NCI-H2107 treated with DMSO at 0.1 percent for 48 hours (cell line): Measurements from ENCODE around the gene SPEG.

Experiments
- DNase-seq: peaks from one replicate; lab custom pipeline; 2025; ENCODE audit not compliant: unreplicated experiment; lab: John Stamatoyannopoulos, UW

The SPEG gene

DNA sequence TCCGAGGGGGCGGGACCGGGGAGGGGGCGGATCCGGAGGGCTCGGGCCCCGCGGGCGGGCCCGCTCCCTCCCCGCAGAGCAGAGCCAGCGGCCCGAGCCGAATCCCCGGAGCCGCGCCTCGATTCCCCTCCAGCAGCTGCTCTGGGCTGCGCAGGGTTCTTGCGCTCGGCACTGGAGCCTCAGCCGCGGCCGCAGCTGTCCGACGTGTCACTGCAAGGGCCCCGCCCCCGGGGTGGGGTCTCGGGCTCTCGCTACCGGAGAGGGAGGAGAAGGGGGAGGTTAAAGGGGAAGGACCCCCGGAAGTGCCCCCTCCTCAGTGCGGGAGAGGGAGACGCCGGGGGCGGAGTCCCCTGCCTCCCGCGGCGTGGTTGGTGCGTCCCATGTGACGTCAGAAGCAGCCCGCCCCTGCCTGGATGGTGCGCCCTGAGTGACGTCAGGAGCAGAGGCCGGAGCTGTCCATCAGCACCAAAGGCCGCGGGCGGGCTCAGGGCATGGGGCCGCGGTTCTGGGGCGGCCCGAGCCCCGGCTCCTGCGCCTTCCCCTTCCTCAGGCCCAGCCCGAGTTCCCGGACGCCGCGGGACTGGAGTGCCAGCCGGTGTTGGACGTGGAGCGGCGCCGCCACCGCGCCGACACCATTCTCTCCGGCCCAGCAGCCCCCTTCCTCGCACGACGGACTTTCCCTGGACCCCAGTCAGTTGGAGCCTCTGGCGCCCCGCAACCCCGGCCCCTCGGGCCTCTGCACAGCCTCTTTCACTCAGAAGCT is 109.1 kb downstream of the SPEG start, which contains the start of the genes CHPF and TMEM198:
Gene CHPF (minus strand): TSS at position 214 of the 763 bp plus-strand sequence. CDS start 271 bp downstream, outside the sequence.
Gene TMEM198 (plus strand): TSS at position 433 of the 763 bp plus-strand sequence. CDS start 700 bp downstream, outside the sequence.
- peak; percentile 76 for DNase-seq

DNA sequence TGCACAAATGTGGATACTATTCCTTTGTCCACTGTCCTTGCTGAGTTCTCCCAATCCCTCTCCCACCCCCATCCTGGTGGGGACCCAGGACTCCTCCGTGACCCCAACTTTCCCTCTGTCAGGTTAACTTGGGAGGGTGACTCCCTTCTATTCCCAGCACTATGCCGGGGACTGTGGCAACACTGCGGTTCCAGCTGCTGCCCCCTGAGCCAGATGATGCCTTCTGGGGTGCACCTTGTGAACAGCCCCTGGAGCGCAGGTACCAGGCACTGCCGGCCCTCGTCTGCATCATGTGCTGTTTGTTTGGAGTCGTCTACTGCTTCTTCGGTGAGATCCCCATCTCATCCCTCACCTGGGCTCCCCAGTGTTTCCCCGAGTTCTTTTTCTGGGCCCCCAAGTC is 109.9 kb downstream of the SPEG start:
- no peak for DNase-seq

DNA sequence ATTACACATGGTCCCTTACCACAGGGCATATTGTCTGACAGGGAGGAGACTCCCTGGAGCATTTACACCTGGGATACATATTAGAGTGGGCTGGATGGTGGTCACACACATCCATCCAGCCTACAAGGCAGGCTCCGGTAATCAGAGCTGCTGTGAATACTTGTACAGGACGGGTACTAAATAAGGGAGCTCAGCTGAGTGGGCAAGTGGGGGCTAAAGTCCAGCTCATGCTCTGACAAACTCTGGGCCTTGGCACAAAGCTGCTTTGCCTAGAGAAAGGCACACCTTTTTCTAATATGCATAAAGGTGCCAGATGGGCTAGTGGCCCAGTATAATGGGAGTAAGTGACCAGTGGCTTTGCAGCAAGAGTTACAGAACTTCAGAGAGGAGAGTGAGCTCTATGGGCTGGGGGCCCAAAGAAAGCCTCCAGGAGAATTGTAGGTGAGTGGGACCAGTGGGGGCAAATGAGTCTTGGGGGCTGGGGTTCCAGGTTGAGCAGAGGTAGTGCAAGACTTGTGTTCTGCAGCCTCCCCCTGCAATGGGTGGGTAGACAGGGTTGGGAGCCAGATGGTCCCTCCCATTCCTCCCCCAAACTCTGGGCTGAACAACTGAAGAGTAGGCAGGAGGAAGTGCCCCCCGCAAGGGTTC is 110.8 kb downstream of the SPEG start:
- no peak for DNase-seq

DNA sequence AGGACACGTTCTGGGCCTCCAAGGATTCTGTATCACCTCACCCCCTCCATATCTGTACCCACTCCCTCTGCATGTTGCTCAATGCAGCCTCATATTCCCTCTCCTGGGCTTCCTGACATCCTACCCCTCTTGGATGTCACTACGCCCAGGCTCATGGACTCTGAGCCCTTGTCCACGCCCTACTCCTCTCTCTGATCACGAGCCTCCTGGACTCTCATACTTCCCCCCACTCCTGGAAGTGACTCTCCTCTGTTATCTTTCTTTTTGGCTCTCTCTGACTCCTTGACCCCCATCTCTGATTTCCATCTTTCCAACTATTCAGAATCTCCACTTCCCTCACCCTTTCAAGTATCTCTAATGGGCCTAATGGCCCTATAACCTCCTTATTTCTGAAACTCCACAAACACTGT is 111.3 kb downstream of the SPEG start:
- no peak for DNase-seq

GRCh38 chr2:219547621-219548020 is 113.0 kb downstream of the SPEG start:
- no peak for DNase-seq
